ENCODE data around the gene SLC26A4.
"Not testable (repeated sequence)": the region's sequence is repeated elsewhere in the genome, so short reads cannot be mapped to it uniquely, and the experiment has no call there.

SLC26A4 gene

DNA sequence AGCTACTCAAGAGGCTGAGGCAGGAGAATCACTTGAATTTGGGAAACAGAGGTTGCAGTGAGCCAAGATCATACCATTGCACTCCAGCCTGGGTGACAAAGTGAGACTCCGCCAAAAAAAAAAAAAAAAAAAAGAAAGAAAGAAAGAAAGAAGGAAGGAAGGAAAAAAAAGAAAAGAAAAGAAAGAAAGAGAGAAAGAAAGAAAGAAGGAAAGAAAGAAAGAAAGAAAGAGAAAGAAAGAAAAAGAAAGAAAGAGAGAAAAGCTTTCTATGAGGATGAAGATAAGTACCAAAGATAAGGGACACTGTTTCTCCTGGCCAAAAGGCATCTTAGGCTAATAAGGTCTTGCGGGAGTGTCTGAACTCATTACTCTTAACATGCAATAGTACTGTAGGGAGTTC, 21.6 kb upstream of the SLC26A4 start:
- not testable (repeated sequence) for H3K4me3 ChIP-seq (ENCODE audit: control insufficient read depth in 1 of 7, extremely low read depth in 1 of 7, insufficient read depth in 4 of 7, low read depth in 2 of 7, low read length in 6 of 7); H3K36me3 ChIP-seq (ENCODE audit: control insufficient read depth in 4 of 4, insufficient read depth in 4 of 4, low read length in 3 of 4); H3K27me3 ChIP-seq (replicated peaks in 2 of 5; ENCODE audit: control insufficient read depth in 4 of 5, insufficient read depth in 5 of 5, low read length in 4 of 5); H3K27ac ChIP-seq (ENCODE audit: insufficient read depth in 1 of 2, low read depth in 1 of 2, low read length in 2 of 2, poor library complexity in 1 of 2, severe bottlenecking in 2 of 2); DNase-seq; H3K9me3 ChIP-seq (ENCODE audit: control extremely low read depth in 1 of 5, control insufficient read depth in 4 of 5, insufficient read depth in 2 of 5, low read depth in 1 of 5, low read length in 4 of 5); H3K4me1 ChIP-seq (ENCODE audit: control extremely low read depth in 1 of 4, control insufficient read depth in 4 of 4, insufficient read depth in 4 of 4, low read length in 3 of 4)
- ChIA-PET CTCF (interaction anchor here (1.0 to 1.8 kb wide), 2 partner anchors 16 to 19 kb away, joined by 3 to 4 read pairs; no protein-coding TSS in a partner anchor), POLR2A (interaction anchor here (0.9 kb wide), 1 partner anchor 104 kb away, joined by 4 read pairs; no protein-coding TSS in a partner anchor)
- 83% methylated on average over 1 of the region's 2 CpGs for WGBS (ENCODE audit: insufficient coverage)

DNA sequence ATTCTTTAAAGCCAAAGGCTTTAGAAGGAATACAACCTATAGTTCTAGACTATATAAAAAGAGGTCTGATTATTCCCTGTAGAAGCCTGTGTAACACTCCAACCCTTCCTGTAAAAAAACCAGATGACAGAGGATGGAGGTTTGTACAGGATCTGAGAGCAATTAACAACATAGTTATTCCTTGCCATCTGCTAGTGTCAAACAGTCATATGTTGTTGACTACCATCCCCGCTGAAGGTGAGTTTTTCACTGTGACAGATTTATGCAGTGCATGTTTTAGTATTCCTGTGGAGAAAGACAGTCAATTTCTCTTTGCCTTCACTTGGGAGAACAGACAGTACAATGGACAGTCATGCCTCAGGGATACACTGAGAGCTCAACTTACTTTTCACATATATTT, 19.0 kb upstream of the SLC26A4 start:
- H3K4me3 ChIP-seq (ENCODE audit: control insufficient read depth in 1 of 7, extremely low read depth in 1 of 7, insufficient read depth in 4 of 7, low read depth in 2 of 7, low read length in 6 of 7): no peak overlapping the region
- WGBS (ENCODE audit: insufficient coverage): no CpG with 5 or more reads among the region's 1 CpG
- no peaks in the 10 kb centered on the region for H3K36me3 ChIP-seq (ENCODE audit: control insufficient read depth in 4 of 4, insufficient read depth in 4 of 4, low read length in 3 of 4)
- peaks cover 5 to 8% (median 8%) of the 10 kb centered on the region in 4 experiments for H3K4me1 ChIP-seq (ENCODE audit: control extremely low read depth in 1 of 4, control insufficient read depth in 4 of 4, insufficient read depth in 4 of 4, low read length in 3 of 4)
- no peak overlapping the region for H3K27ac ChIP-seq (ENCODE audit: insufficient read depth in 1 of 2, low read depth in 1 of 2, low read length in 2 of 2, poor library complexity in 1 of 2, severe bottlenecking in 2 of 2)
- H3K9me3 ChIP-seq (ENCODE audit: control extremely low read depth in 1 of 5, control insufficient read depth in 4 of 5, insufficient read depth in 2 of 5, low read depth in 1 of 5, low read length in 4 of 5): no peaks in the 10 kb centered on the region
- ChIA-PET CTCF (no interaction called here), POLR2A (no interaction called here)
- H3K27me3 ChIP-seq (replicated peaks in 2 of 5; ENCODE audit: control insufficient read depth in 4 of 5, insufficient read depth in 5 of 5, low read length in 4 of 5): peaks cover 0 to 3% (median 0%) of the 10 kb centered on the region in 5 experiments
- DNase-seq: no peak

GRCh38 chr7:107642501-107642900, 18.1 kb upstream of the SLC26A4 start:
- DNase-seq: no peak
- ChIA-PET CTCF (no interaction called here), POLR2A (no interaction called here)
- no peak overlapping the region for H3K4me3 ChIP-seq (ENCODE audit: control insufficient read depth in 1 of 7, extremely low read depth in 1 of 7, insufficient read depth in 4 of 7, low read depth in 2 of 7, low read length in 6 of 7)
- peaks cover 0 to 3% (median 0%) of the 10 kb centered on the region in 5 experiments for H3K27me3 ChIP-seq (replicated peaks in 2 of 5; ENCODE audit: control insufficient read depth in 4 of 5, insufficient read depth in 5 of 5, low read length in 4 of 5)
- 100% methylated on average over 2 of the region's 4 CpGs for WGBS (ENCODE audit: insufficient coverage)
- H3K36me3 ChIP-seq (ENCODE audit: control insufficient read depth in 4 of 4, insufficient read depth in 4 of 4, low read length in 3 of 4): no peaks in the 10 kb centered on the region
- no peak overlapping the region for H3K27ac ChIP-seq (ENCODE audit: insufficient read depth in 1 of 2, low read depth in 1 of 2, low read length in 2 of 2, poor library complexity in 1 of 2, severe bottlenecking in 2 of 2)
- peaks cover 5 to 8% (median 8%) of the 10 kb centered on the region in 4 experiments for H3K4me1 ChIP-seq (ENCODE audit: control extremely low read depth in 1 of 4, control insufficient read depth in 4 of 4, insufficient read depth in 4 of 4, low read length in 3 of 4)
- no peaks in the 10 kb centered on the region for H3K9me3 ChIP-seq (ENCODE audit: control extremely low read depth in 1 of 5, control insufficient read depth in 4 of 5, insufficient read depth in 2 of 5, low read depth in 1 of 5, low read length in 4 of 5)

DNA sequence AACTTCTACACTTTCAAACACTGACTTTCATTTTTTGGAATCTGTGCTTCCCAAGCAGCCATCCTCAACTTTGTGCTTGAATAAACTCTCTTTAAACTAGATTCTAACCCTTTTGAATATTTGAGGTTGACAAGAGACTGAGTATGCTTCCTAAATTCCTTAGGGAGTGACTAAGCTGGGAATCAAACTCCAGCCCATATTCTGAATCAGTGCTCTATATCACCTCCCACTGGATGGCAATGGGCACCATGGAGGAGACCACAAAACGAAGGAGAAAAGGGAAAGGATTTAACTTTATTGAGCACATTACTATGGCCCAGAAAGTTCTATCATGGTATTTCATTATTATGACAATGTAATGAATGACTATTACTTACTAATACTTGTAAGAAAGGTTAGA, 17.2 kb upstream of the SLC26A4 start:
- no CpG with 5 or more reads among the region's 1 CpG for WGBS (ENCODE audit: insufficient coverage)
- DNase-seq: no peak
- Histone ChIP-seq H3K4me1 (ENCODE audit: control extremely low read depth in 1 of 4, control insufficient read depth in 4 of 4, insufficient read depth in 4 of 4, low read length in 3 of 4) (peaks cover 4 to 5% (median 5%) of the 10 kb centered on the region in 4 experiments), H3K27me3 (replicated peaks in 2 of 5; ENCODE audit: control insufficient read depth in 4 of 5, insufficient read depth in 5 of 5, low read length in 4 of 5) (peaks cover 0 to 3% (median 0%) of the 10 kb centered on the region in 5 experiments), H3K27ac (ENCODE audit: insufficient read depth in 1 of 2, low read depth in 1 of 2, low read length in 2 of 2, poor library complexity in 1 of 2, severe bottlenecking in 2 of 2) (no peak overlapping the region), H3K36me3 (ENCODE audit: control insufficient read depth in 4 of 4, insufficient read depth in 4 of 4, low read length in 3 of 4) (no peaks in the 10 kb centered on the region), H3K9me3 (ENCODE audit: control extremely low read depth in 1 of 5, control insufficient read depth in 4 of 5, insufficient read depth in 2 of 5, low read depth in 1 of 5, low read length in 4 of 5) (no peaks in the 10 kb centered on the region), H3K4me3 (ENCODE audit: control insufficient read depth in 1 of 7, extremely low read depth in 1 of 7, insufficient read depth in 4 of 7, low read depth in 2 of 7, low read length in 6 of 7) (no peak overlapping the region)
- CTCF ChIA-PET: no interaction called here
- POLR2A ChIA-PET: no interaction called here

DNA sequence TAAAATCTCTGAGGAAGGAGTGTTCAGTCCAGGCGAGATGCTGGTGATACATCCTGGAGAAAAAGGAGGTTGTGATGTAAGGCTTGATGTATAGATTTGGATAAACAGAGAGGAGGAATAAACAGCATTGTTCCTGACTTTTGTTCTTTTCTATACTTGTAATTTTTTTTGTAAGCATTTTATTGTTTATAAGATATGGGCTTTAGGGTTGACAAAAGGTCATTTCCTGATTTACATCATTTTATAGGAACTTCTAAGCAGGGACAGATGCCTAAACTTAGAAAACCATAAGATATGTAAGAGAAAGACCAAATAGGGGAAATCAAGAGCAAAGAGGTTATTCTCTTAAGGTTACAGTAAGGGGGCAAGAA, 16.7 kb upstream of the SLC26A4 start:
- no peaks in the 10 kb centered on the region for H3K9me3 ChIP-seq (ENCODE audit: control extremely low read depth in 1 of 5, control insufficient read depth in 4 of 5, insufficient read depth in 2 of 5, low read depth in 1 of 5, low read length in 4 of 5)
- no peak overlapping the region for H3K27ac ChIP-seq (ENCODE audit: insufficient read depth in 1 of 2, low read depth in 1 of 2, low read length in 2 of 2, poor library complexity in 1 of 2, severe bottlenecking in 2 of 2)
- WGBS (ENCODE audit: insufficient coverage): 100% methylated on average over 1 of the region's 1 CpG
- ChIA-PET CTCF (no interaction called here), POLR2A (no interaction called here)
- H3K4me1 ChIP-seq (ENCODE audit: control extremely low read depth in 1 of 4, control insufficient read depth in 4 of 4, insufficient read depth in 4 of 4, low read length in 3 of 4): peaks cover 0 to under 1% (median under 1%) of the 10 kb centered on the region in 4 experiments
- H3K4me3 ChIP-seq (ENCODE audit: control insufficient read depth in 1 of 7, extremely low read depth in 1 of 7, insufficient read depth in 4 of 7, low read depth in 2 of 7, low read length in 6 of 7): no peak overlapping the region
- no peak for DNase-seq
- no peaks in the 10 kb centered on the region for H3K36me3 ChIP-seq (ENCODE audit: control insufficient read depth in 4 of 4, insufficient read depth in 4 of 4, low read length in 3 of 4)
- H3K27me3 ChIP-seq (replicated peaks in 2 of 5; ENCODE audit: control insufficient read depth in 4 of 5, insufficient read depth in 5 of 5, low read length in 4 of 5): peaks cover 0 to 3% (median 0%) of the 10 kb centered on the region in 5 experiments

DNA sequence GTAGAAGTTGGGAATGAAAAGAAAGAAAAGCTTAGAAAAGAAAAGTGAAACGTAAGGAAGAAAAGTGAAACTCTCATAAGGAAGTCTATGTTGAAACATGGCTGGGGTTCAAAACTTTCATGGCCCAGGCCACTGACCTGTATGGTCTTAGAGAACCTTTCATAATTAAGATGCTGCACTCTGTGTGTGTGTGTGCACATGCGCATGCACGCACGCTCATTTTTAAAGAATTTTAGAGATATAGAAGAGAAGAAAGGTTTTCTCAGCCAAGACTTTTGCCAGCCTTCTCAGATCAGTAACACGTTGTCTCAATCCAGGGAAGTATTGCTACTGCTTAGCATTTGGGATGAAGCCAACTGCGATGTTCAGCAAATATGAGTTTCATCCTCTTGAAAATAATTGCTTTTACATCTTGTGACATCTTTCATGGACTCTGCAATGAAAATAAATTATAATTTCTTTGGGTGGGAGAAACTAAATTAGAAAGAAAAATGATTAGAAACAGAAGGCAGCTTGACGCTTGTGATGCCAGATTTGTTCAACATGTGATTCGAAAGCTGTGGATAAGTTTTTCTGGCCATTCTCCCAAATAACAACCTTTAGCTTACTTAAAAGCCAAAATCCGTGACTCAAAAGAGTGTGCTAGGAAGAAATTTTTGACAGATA, 16.2 kb upstream of the SLC26A4 start:
- peaks cover 0 to 3% (median 0%) of the 10 kb centered on the region in 5 experiments for H3K27me3 ChIP-seq (replicated peaks in 2 of 5; ENCODE audit: control insufficient read depth in 4 of 5, insufficient read depth in 5 of 5, low read length in 4 of 5)
- H3K4me1 ChIP-seq (ENCODE audit: control extremely low read depth in 1 of 4, control insufficient read depth in 4 of 4, insufficient read depth in 4 of 4, low read length in 3 of 4): no peaks in the 10 kb centered on the region
- ChIA-PET CTCF (no interaction called here), POLR2A (no interaction called here)
- no peaks in the 10 kb centered on the region for H3K9me3 ChIP-seq (ENCODE audit: control extremely low read depth in 1 of 5, control insufficient read depth in 4 of 5, insufficient read depth in 2 of 5, low read depth in 1 of 5, low read length in 4 of 5)
- H3K27ac ChIP-seq (ENCODE audit: insufficient read depth in 1 of 2, low read depth in 1 of 2, low read length in 2 of 2, poor library complexity in 1 of 2, severe bottlenecking in 2 of 2): no peak overlapping the region
- H3K4me3 ChIP-seq (ENCODE audit: control insufficient read depth in 1 of 7, extremely low read depth in 1 of 7, insufficient read depth in 4 of 7, low read depth in 2 of 7, low read length in 6 of 7): no peak overlapping the region
- H3K36me3 ChIP-seq (ENCODE audit: control insufficient read depth in 4 of 4, insufficient read depth in 4 of 4, low read length in 3 of 4): no peaks in the 10 kb centered on the region
- 94% methylated on average over 5 of the region's 9 CpGs for WGBS (ENCODE audit: insufficient coverage)
- no peak for DNase-seq

DNA sequence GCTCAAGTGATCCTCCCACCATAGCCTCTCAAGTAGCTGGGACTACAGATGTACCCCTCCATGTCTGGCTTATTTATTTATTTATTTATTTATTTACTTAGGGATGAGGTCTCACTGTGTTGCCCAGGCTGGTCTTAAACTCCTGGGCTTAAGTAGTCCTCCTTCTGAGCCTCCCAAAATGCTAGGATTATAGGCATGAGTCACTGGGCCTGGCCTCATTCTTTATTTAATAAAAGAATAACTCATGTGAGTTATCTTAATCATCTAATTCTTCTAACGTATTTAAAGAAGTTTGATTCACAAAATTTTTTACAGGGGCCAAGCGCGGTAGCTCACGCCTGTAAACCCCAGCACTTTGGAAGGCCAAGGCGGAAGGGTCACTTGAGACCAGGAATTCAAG, 8.0 kb upstream of the SLC26A4 start:
- no peaks in the 10 kb centered on the region for H3K36me3 ChIP-seq (ENCODE audit: control insufficient read depth in 4 of 4, insufficient read depth in 4 of 4, low read length in 3 of 4)
- whole genome bisulfite sequencing (ENCODE audit: insufficient coverage): no CpG with 5 or more reads among the region's 5 CpGs
- ChIA-PET CTCF (no interaction called here), POLR2A (no interaction called here)
- no peak overlapping the region for H3K27ac ChIP-seq (ENCODE audit: insufficient read depth in 1 of 2, low read depth in 1 of 2, low read length in 2 of 2, poor library complexity in 1 of 2, severe bottlenecking in 2 of 2)
- no peaks in the 10 kb centered on the region for H3K27me3 ChIP-seq (replicated peaks in 2 of 5; ENCODE audit: control insufficient read depth in 4 of 5, insufficient read depth in 5 of 5, low read length in 4 of 5)
- DNase-seq: no peak
- no peaks in the 10 kb centered on the region for H3K4me1 ChIP-seq (ENCODE audit: control extremely low read depth in 1 of 4, control insufficient read depth in 4 of 4, insufficient read depth in 4 of 4, low read length in 3 of 4)
- peaks cover 0 to 1% (median 0%) of the 10 kb centered on the region in 5 experiments for H3K9me3 ChIP-seq (ENCODE audit: control extremely low read depth in 1 of 5, control insufficient read depth in 4 of 5, insufficient read depth in 2 of 5, low read depth in 1 of 5, low read length in 4 of 5)
- H3K4me3 ChIP-seq (ENCODE audit: control insufficient read depth in 1 of 7, extremely low read depth in 1 of 7, insufficient read depth in 4 of 7, low read depth in 2 of 7, low read length in 6 of 7): no peak overlapping the region
